Fibroblast of lung (primary cell): ENCODE data around the gene NPY4R2.
"Not testable (repeated sequence)": the region's sequence is repeated elsewhere in the genome, so short reads cannot be mapped to it uniquely, and the experiment has no call there.

Source experiments
- CTCF ChIP-seq, 2 donors: IDR thresholded peaks in 1 of 2; conservative IDR thresholded peaks in 1 of 2; 1 replicate in 1 of 2; 2 replicates in 1 of 2; pipeline ENCODE4 v1.5.1; 2011 to 2012; ENCODE audit warnings: low read length in 2 of 2, control low read depth in 1 of 2, inconsistent platforms in 1 of 2, low read depth in 1 of 2, mild to moderate bottlenecking in 1 of 2
- EZH2 ChIP-seq: IDR thresholded peaks from 2 replicates; pipeline ENCODE4 v1.5.1; 2012; ENCODE audit warnings: low read length, control low read depth, mild to moderate bottlenecking; ENCODE audit errors: missing control alignments

DNA sequence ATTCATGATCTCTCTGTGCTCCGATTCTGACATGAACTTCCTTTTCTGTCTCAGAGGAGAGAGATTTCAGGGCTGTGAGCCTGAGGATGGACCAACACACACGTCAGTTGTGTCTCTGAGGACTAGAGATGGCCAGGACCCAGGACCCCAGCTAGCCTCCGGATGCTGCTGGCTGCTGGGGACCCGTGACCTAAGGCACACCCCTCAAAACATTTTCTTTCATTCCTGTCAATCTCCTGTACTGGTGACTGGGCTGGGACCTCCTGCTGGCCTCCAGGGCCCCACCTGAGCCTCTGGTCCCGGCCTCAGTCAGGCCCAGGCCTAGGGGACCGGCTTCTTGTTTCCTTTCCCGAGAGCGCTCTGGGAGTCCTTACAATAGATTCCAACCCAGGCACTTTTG lies 38.7 kb downstream of the NPY4R2 start:
- TF ChIP-seq CTCF (conservative IDR thresholded peaks at IDR 0.05 in 1 of 2, IDR thresholded peaks at IDR 0.05 in 1 of 2; ENCODE audit: low read depth in 1 of 2, low read length in 2 of 2); EZH2: not testable (repeated sequence)
